Measurements from ENCODE around the gene CCDC117.

DNA sequence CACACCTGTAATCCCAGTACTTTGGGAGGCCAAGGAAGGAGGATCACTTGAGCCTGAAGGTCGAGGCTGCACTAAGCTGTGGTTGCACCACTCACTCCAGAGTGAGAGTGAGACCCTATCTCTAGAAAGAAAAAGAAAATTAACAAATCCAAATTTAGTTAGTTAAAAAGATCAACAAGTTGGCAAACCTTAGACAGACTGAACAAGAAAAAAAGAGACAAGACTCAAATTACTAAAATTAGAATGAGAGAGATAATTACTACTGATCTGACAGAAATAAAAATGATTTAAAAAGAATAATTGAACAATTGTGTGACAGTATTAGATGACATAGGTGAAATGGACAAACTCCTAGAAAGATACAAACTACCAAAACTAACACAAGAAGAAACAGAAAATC is 44.5 kb upstream of the CCDC117 start:
- TF ChIP-seq, protein P1, sequence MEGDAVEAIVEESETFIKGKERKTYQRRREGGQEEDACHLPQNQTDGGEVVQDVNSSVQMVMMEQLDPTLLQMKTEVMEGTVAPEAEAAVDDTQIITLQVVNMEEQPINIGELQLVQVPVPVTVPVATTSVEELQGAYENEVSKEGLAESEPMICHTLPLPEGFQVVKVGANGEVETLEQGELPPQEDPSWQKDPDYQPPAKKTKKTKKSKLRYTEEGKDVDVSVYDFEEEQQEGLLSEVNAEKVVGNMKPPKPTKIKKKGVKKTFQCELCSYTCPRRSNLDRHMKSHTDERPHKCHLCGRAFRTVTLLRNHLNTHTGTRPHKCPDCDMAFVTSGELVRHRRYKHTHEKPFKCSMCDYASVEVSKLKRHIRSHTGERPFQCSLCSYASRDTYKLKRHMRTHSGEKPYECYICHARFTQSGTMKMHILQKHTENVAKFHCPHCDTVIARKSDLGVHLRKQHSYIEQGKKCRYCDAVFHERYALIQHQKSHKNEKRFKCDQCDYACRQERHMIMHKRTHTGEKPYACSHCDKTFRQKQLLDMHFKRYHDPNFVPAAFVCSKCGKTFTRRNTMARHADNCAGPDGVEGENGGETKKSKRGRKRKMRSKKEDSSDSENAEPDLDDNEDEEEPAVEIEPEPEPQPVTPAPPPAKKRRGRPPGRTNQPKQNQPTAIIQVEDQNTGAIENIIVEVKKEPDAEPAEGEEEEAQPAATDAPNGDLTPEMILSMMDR (IDR thresholded peaks at IDR 0.05; ENCODE audit: low read depth, low read length, missing input control): no peak
- TF ChIP-seq RAD21 (IDR thresholded peaks at IDR 0.05) (no peak), GABPA (IDR thresholded peaks at IDR 0.05 in 1 of 2, conservative IDR thresholded peaks at IDR 0.05 in 1 of 2) (no peak), SP1 (IDR thresholded peaks at IDR 0.05) (no peak), EGR1 (IDR thresholded peaks at IDR 0.05; ENCODE audit: low read depth in 2 of 2) (no peak), YY1 (IDR thresholded peaks at IDR 0.05) (no peak)
- TF ChIP-seq, protein P2, sequence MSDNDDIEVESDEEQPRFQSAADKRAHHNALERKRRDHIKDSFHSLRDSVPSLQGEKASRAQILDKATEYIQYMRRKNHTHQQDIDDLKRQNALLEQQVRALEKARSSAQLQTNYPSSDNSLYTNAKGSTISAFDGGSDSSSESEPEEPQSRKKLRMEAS (IDR thresholded peaks at IDR 0.05): no peak

Measured in liver (tissue), 3 donors.